HG02943 (cell line): ENCODE measurements around the gene PIGO.

Experiments used
- ATAC-seq: cut with Tn5 transposase; IDR thresholded peaks from one replicate; pipeline ENCODE4 v1.9.1; 2021; ENCODE audit warnings: mild to moderate bottlenecking, low read depth, moderate library complexity; ENCODE audit not compliant: unreplicated experiment

Gene PIGO

GRCh38 chr9:35096035-35096849 lies at the start of gene PIGO:
Gene PIGO, minus strand, starts transcription at chr9:35096591. Its CDS starts 1,026 bp downstream, at chr9:35095565.
- peak; percentile 68 for ATAC-seq

GRCh38 chr9:35142037-35142436 lies 45.6 kb upstream of the PIGO start:
- ATAC-seq, result no peak

GRCh38 chr9:35140093-35140492 lies 43.7 kb upstream of the PIGO start:
- no peak for ATAC-seq

GRCh38 chr9:35136866-35137265 lies 40.5 kb upstream of the PIGO start:
- ATAC-seq, result no peak

- ATAC-seq, result no peak
Observed at GRCh38 chr9:35135988-35136387, 39.6 kb upstream of the PIGO start.

GRCh38 chr9:35134920-35135319 lies 38.5 kb upstream of the PIGO start:
- no peak for ATAC-seq

- peak; percentile 48 for ATAC-seq
Observed at GRCh38 chr9:35116898-35117551, 20.6 kb upstream of the PIGO start.

GRCh38 chr9:35116539-35116897 lies 20.1 kb upstream of the PIGO start:
- no peak for ATAC-seq

GRCh38 chr9:35115680-35116538 lies 19.5 kb upstream of the PIGO start, which contains the start of gene ATOSB:
Gene ATOSB, minus strand, starts transcription at chr9:35115862. Its CDS starts 7,588 bp downstream, at chr9:35108274.
- peak; percentile 62 for ATAC-seq

- ATAC-seq, result no peak
Observed at GRCh38 chr9:35114840-35115628, 18.6 kb upstream of the PIGO start.

GRCh38 chr9:35114113-35114839 lies 17.9 kb upstream of the PIGO start:
- no peak for ATAC-seq

GRCh38 chr9:35112257-35113020 lies 16.0 kb upstream of the PIGO start:
- no peak for ATAC-seq

- ATAC-seq, result peak; percentile 59
Observed at GRCh38 chr9:35111001-35111933, 14.9 kb upstream of the PIGO start.

- ATAC-seq, result no peak
Observed at GRCh38 chr9:35110327-35110761, 14.0 kb upstream of the PIGO start.

- no peak for ATAC-seq
Observed at GRCh38 chr9:35108946-35109575, 12.7 kb upstream of the PIGO start.

GRCh38 chr9:35108461-35108860 lies 12.1 kb upstream of the PIGO start:
- no peak for ATAC-seq
